T-helper 1 cell treated with Interleukin-12 subunit alpha and Interleukin-12 subunit beta and Interleukin-4 antibody, amounts not matched to agents 30 μg/mL and 1 μg/mL, for 36 hours (primary cell): ENCODE measurements around the gene CDH5.

Experiments used
- H3K27ac Mint-ChIP-seq: one replicate; pipeline ENCODE4 v1.8.0; 2021; ENCODE audit warnings: mild to moderate bottlenecking, mixed read lengths
- H3K27me3 Mint-ChIP-seq: one replicate; pipeline ENCODE4 v1.8.0; 2021; ENCODE audit warnings: low read depth, mixed read lengths
- H3K36me3 Mint-ChIP-seq: one replicate; pipeline ENCODE4 v1.8.0; 2021; ENCODE audit warnings: low read depth, mixed read lengths
- H3K4me1 Mint-ChIP-seq: one replicate; pipeline ENCODE4 v1.8.0; 2021; ENCODE audit warnings: low read depth, mixed read lengths
- H3K4me3 Mint-ChIP-seq: one replicate; pipeline ENCODE4 v1.8.0; 2021; ENCODE audit warnings: mild to moderate bottlenecking, moderate library complexity, mixed read lengths
- H3K9me3 Mint-ChIP-seq: one replicate; pipeline ENCODE4 v1.8.0; 2021; ENCODE audit warnings: mixed read lengths

The CDH5 gene

GRCh38 chr16:66388350-66389139 is 22.1 kb downstream of the CDH5 start:
- Mint-ChIP-seq H3K4me1 (no peaks in the 10 kb centered on the region), H3K36me3 (no peaks in the 10 kb centered on the region), H3K27me3 (peaks cover 3% of the 10 kb centered on the region), H3K9me3 (no peaks in the 10 kb centered on the region), H3K4me3 (no peak overlapping the region), H3K27ac (no peak overlapping the region)

GRCh38 chr16:66389256-66390176 is 23.0 kb downstream of the CDH5 start:
- H3K4me3 Mint-ChIP-seq: no peak overlapping the region
- H3K27me3 Mint-ChIP-seq: peaks cover 7% of the 10 kb centered on the region
- no peaks in the 10 kb centered on the region for H3K4me1 Mint-ChIP-seq
- no peaks in the 10 kb centered on the region for H3K36me3 Mint-ChIP-seq
- no peaks in the 10 kb centered on the region for H3K9me3 Mint-ChIP-seq
- H3K27ac Mint-ChIP-seq: no peak overlapping the region

- H3K9me3 Mint-ChIP-seq: no peaks in the 10 kb centered on the region
- no peaks in the 10 kb centered on the region for H3K4me1 Mint-ChIP-seq
- peaks cover 15% of the 10 kb centered on the region for H3K27me3 Mint-ChIP-seq
- H3K36me3 Mint-ChIP-seq: no peaks in the 10 kb centered on the region
- H3K4me3 Mint-ChIP-seq: no peak overlapping the region
- no peak overlapping the region for H3K27ac Mint-ChIP-seq
Observed at GRCh38 chr16:66390346-66391108, 24.0 kb downstream of the CDH5 start.

GRCh38 chr16:66391726-66392670 is 25.5 kb downstream of the CDH5 start:
- H3K36me3 Mint-ChIP-seq: no peaks in the 10 kb centered on the region
- H3K9me3 Mint-ChIP-seq: no peaks in the 10 kb centered on the region
- peaks cover 28% of the 10 kb centered on the region for H3K27me3 Mint-ChIP-seq
- no peak overlapping the region for H3K4me3 Mint-ChIP-seq
- no peaks in the 10 kb centered on the region for H3K4me1 Mint-ChIP-seq
- no peak overlapping the region for H3K27ac Mint-ChIP-seq

GRCh38 chr16:66395806-66396555 is 29.5 kb downstream of the CDH5 start:
- Mint-ChIP-seq H3K4me1 (no peaks in the 10 kb centered on the region), H3K27me3 (peaks cover 35% of the 10 kb centered on the region), H3K27ac (no peak overlapping the region)

GRCh38 chr16:66397736-66398433 is 31.4 kb downstream of the CDH5 start:
- no peaks in the 10 kb centered on the region for H3K4me1 Mint-ChIP-seq
- no peaks in the 10 kb centered on the region for H3K9me3 Mint-ChIP-seq
- H3K27ac Mint-ChIP-seq: no peak overlapping the region
- peaks cover 35% of the 10 kb centered on the region for H3K27me3 Mint-ChIP-seq
- no peaks in the 10 kb centered on the region for H3K36me3 Mint-ChIP-seq
- H3K4me3 Mint-ChIP-seq: no peak overlapping the region

More at GRCh38 chr16:66395806-66396555, 29.5 kb downstream of the CDH5 start:
- H3K36me3 Mint-ChIP-seq: no peaks in the 10 kb centered on the region
- H3K9me3 Mint-ChIP-seq: no peaks in the 10 kb centered on the region
- no peak overlapping the region for H3K4me3 Mint-ChIP-seq

- Mint-ChIP-seq H3K36me3 (no peaks in the 10 kb centered on the region), H3K9me3 (no peaks in the 10 kb centered on the region), H3K27me3 (peaks cover 37% of the 10 kb centered on the region), H3K4me1 (no peaks in the 10 kb centered on the region), H3K27ac (no peak overlapping the region), H3K4me3 (no peak overlapping the region)
Observed at GRCh38 chr16:66399031-66399430, 32.5 kb downstream of the CDH5 start.

GRCh38 chr16:66399930-66400329 is 33.4 kb downstream of the CDH5 start:
- Mint-ChIP-seq H3K4me3 (no peak overlapping the region), H3K27ac (no peak overlapping the region), H3K36me3 (no peaks in the 10 kb centered on the region), H3K9me3 (no peaks in the 10 kb centered on the region), H3K4me1 (no peaks in the 10 kb centered on the region), H3K27me3 (peaks cover 33% of the 10 kb centered on the region)

GRCh38 chr16:66400503-66401380 is 34.3 kb downstream of the CDH5 start:
- H3K36me3 Mint-ChIP-seq: no peaks in the 10 kb centered on the region
- no peak overlapping the region for H3K27ac Mint-ChIP-seq
- H3K4me3 Mint-ChIP-seq: no peak overlapping the region
- H3K9me3 Mint-ChIP-seq: no peaks in the 10 kb centered on the region
- H3K4me1 Mint-ChIP-seq: no peaks in the 10 kb centered on the region
- H3K27me3 Mint-ChIP-seq: peaks cover 35% of the 10 kb centered on the region

GRCh38 chr16:66401610-66402009 is 35.1 kb downstream of the CDH5 start:
- H3K4me1 Mint-ChIP-seq: no peaks in the 10 kb centered on the region
- H3K9me3 Mint-ChIP-seq: no peaks in the 10 kb centered on the region
- H3K27ac Mint-ChIP-seq: no peak overlapping the region
- no peak overlapping the region for H3K4me3 Mint-ChIP-seq
- no peaks in the 10 kb centered on the region for H3K36me3 Mint-ChIP-seq
- peaks cover 33% of the 10 kb centered on the region for H3K27me3 Mint-ChIP-seq

GRCh38 chr16:66402166-66402565 is 35.7 kb downstream of the CDH5 start:
- H3K27ac Mint-ChIP-seq: no peak overlapping the region
- peaks cover 31% of the 10 kb centered on the region for H3K27me3 Mint-ChIP-seq
- H3K4me3 Mint-ChIP-seq: no peak overlapping the region
- H3K36me3 Mint-ChIP-seq: no peaks in the 10 kb centered on the region
- H3K9me3 Mint-ChIP-seq: no peaks in the 10 kb centered on the region
- peaks cover 4% of the 10 kb centered on the region for H3K4me1 Mint-ChIP-seq
